IPS-11a (cell line): ENCODE results near the gene MYH16.
"Not testable (repeated sequence)": the region's sequence is repeated elsewhere in the genome, so short reads cannot be mapped to it uniquely, and the experiment has no call there.

Experiments
- H3K4me3 ChIP-seq: one replicate; pipeline ENCODE4 v1.5.1; 2013; ENCODE audit warnings: low read depth, low read length, control low read depth

The MYH16 gene

DNA sequence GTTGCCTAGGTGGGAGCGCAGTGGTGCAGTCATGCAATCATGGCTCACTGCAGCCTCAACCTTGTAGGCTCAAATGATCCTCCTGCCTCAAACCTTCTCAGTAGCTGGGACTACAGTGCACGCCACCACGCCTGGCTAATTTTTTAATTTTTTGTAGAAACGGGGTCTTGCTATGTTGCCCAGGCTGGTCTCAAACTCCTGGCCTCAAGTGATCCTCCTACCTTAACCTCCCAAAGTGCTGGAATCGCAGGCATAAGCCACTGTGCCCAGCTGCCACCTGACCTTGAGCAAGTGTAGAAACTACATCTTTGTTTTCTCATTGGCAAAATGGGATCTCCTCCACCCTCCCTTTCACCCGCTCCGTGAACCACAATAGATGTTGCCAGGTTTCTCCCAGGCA, 15.0 kb upstream of the MYH16 start:
- H3K4me3 ChIP-seq, result no peak overlapping the region

GRCh38 chr7:99258501-99258900, 14.1 kb upstream of the MYH16 start:
- H3K4me3 ChIP-seq, result no peak overlapping the region

DNA sequence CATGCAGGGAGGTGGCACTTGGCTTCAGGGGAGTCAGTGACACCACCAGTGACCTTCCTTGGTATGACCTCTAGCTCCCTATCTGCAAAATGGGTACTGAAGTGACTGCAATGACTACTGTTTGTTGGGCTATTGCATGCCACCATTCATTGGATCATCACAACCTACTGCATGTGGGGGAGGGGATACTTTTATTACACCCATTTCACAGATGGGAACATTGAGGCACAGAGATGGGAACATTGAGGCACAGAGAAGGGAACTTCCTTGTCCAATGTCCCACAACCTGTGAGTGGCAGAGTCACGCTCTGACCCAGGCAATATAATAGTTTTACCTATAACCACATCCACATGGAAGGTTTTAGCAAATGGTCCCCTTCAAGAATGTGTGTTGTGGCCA, 12.2 kb upstream of the MYH16 start:
- no peak overlapping the region for H3K4me3 ChIP-seq

DNA sequence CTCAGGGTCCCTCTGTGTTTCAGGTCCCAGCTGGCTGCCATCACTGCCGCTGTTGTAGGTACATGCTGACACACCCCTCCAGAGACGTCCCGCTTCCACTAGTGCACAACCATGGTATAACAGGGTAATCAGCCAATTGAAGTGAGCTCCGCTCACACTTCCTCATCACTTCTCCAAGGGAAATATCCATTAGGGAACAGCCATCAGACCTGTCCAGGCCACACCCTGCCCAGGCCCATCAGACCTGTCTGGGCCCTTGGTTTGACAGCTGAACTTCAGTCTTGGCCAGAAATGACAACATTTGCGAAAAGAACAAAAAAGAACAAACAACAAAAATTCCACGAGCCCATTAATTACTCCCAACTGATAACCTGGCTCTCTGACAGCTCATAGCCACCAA, 11.0 kb upstream of the MYH16 start:
- no peak overlapping the region for H3K4me3 ChIP-seq

- no peak overlapping the region for H3K4me3 ChIP-seq
These were observed 6.7 kb upstream of the MYH16 start for GRCh38 chr7:99265848-99266480.

- H3K4me3 ChIP-seq, result no peak overlapping the region
These were observed 5.2 kb upstream of the MYH16 start for GRCh38 chr7:99267481-99267840.

GRCh38 chr7:99267841-99268576, 4.6 kb upstream of the MYH16 start:
- H3K4me3 ChIP-seq, result no peak overlapping the region

- no peak overlapping the region for H3K4me3 ChIP-seq
These were observed 4.1 kb upstream of the MYH16 start for GRCh38 chr7:99268577-99268908.

DNA sequence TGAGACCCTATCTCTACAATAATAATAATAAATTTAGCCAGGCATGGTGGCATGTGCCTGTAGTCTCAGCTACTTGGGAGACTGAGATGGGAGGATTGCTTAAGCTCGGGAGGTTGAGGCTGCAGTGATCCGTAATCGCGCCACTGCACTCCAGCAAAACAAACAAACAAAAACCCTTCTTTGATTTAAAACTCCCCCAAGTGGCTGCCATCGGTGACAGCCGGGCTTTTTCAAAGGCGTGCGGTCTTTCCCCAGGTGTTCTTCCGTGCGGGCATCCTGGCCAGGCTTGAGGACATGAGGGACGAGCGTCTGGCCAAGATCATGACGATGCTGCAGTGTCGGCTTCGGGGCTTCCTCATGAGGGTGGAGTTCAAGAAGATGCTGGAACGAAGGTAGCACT, 1.9 kb upstream of the MYH16 start:
- no peak overlapping the region for H3K4me3 ChIP-seq

DNA sequence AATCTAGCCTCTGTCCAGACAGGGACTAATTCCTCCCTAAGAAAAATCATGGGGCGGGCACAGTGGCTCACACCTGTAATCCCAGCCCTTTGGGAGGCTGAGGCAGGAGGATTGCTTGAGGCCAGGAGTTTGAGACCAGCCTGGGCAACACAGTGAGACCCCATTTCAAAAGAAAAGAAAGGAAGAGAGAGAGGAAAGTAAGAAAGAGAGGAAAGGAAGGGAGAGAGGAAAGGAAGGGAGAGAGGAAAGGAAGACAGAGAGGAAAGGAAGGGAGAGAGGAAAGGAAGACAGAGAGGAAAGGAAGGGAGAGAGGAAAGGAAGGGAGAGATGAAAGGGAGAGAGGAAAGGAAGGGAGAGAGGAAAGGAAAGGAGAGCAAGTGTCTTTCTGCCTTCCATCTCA, 922 bp downstream of the MYH16 start:
- not testable (repeated sequence) for H3K4me3 ChIP-seq

DNA sequence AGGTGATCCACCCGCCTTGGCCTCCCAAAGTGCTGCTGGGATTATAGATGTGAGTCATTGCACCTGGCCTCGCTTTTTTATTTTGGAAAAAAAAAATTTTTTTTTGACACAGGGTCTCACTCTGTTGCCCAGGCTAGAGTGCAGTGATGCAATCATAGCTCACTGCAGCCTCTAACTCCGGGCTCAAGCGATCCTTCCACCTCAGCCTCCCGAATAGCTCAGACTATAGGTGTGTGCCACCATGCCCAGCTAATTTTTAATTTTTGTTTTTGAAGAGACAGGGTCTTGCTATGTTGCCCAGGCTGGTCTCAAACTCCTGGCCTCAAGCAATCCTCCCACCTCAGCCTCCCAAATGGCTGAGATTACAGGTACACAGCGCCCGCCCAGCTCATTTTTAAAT, 2.3 kb downstream of the MYH16 start:
- not testable (repeated sequence) for H3K4me3 ChIP-seq

GRCh38 chr7:99275496-99275895, 2.9 kb downstream of the MYH16 start:
- no peak overlapping the region for H3K4me3 ChIP-seq

DNA sequence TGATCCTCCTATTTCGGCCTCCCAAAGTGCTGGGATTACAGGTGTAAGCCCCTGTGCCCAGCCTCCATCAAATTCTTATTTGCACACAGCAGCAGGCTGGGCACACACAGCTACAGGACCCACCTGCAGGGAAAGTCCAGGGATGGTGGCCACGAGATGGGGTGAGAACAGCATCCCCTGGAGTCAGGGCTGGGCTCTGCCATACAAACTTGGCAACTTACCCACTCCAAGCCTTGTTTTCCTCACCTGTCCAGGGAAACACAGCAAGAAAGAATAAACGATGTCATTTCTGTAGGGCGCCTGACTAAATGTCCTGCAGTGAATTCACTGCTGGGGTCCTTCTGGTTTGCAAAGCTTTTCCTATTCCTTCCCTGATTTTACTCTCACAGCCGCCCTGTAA, 5.5 kb downstream of the MYH16 start:
- no peak overlapping the region for H3K4me3 ChIP-seq

DNA sequence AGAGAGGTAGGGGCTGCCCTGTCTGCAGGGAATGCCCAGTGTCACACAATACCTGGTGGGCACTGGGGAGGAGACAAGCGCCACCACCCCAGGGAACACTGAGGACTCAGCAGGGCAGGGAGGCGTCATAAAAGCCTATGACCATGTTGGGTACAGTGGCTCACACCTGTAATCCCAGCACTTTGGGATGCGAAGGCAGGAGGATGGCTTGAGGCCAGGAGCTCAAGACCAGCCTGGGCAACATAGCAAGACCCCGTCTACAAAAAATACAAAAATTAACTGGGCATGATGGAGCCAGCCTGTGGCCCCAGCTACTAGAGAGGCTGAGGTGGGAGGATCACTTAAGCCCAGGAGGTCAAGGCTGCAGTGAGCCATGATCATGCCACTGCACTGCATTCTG, 11.5 kb downstream of the MYH16 start:
- H3K4me3 ChIP-seq, result not testable (repeated sequence)

GRCh38 chr7:99287779-99288534, 15.3 kb downstream of the MYH16 start:
- H3K4me3 ChIP-seq, result no peak overlapping the region

DNA sequence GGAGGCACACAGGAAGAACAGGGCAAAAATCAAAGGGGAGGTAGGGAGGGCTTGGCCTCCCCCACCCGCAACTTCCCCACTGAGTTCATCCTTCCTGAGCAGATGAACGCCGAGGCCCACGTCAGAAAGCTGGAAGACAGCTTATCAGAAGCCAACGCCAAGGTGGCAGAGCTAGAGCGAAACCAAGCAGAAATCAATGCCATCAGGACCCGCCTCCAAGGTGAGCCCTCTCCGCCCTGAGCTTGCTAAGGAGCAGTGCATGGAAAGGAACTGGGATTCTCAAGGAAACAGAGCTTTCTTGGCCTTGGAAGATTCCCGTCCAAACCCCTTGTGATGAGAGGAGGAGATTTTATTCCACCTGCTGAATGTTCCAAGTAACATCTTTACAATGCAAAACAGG, 16.5 kb downstream of the MYH16 start:
- no peak overlapping the region for H3K4me3 ChIP-seq

DNA sequence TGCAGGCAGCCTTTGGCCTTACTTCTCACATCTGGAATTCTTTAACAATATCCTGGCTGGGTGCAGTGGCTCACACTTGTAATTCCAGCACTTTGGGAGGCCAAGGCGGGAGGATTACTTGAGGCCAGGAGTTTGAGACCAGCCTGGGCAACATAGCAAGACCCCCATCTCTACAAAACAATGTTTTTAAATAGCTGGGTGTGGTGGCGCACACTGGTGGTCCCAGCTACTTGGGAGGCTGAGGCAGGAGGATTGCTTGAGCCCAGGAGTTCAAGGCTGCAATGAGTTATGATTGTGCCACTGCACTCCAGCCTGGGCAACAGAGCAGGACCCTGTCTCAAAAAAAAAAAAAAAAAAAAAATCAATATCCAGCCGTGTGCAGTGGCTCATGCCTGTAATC, 17.5 kb downstream of the MYH16 start:
- not testable (repeated sequence) for H3K4me3 ChIP-seq

DNA sequence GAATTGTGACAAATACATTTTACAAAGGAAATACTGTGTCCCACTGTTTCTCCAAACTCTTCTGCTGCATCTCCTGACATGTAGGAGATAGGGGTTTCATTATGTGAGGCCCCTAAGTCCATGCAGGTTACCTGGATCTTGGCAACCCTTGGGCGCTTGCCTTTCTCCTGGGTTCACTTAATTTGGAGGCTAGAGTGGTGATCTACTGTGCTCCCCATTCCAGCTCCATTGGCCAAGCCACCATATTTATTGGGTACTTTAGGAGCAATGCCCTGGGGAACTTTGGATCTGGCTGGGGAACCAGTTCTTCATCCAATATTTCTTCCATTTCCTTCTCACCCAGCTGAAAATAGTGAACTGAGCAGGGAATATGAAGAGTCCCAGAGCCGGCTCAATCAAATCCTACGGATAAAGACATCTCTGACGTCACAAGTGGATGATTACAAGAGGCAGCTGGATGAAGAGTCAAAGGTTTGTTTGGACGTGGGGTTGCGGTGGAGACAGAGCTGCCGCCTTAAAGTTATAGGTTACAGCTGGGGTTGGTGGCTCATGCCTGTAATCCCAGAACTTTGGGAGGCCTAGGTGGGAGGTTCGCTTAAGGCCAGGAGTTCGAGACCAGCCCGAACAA, 18.5 kb downstream of the MYH16 start:
- no peak overlapping the region for H3K4me3 ChIP-seq

- no peak overlapping the region for H3K4me3 ChIP-seq
These were observed 19.5 kb downstream of the MYH16 start for GRCh38 chr7:99292127-99292526.

DNA sequence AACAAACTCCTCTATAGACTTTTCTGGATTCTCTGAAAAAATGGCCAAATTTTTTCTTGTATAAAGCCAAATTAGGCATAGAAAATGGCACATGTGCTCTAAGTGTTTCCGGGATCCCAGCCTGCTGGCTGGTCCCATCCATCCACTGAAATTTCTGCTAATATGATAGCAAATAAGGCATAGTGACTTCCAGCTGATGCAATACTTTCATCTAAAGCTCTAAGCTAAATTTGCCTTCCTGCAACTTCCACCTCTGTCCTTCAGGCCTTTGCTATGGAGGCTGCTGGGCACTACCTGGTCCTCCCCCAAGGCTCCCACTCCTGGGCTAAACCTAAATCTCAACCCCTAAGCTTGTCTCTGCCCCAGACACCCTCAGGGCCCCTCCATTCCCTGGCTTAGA, 20.5 kb downstream of the MYH16 start:
- H3K4me3 ChIP-seq, result no peak overlapping the region

- no peak overlapping the region for H3K4me3 ChIP-seq
These were observed 21.0 kb downstream of the MYH16 start for GRCh38 chr7:99293650-99294049.

DNA sequence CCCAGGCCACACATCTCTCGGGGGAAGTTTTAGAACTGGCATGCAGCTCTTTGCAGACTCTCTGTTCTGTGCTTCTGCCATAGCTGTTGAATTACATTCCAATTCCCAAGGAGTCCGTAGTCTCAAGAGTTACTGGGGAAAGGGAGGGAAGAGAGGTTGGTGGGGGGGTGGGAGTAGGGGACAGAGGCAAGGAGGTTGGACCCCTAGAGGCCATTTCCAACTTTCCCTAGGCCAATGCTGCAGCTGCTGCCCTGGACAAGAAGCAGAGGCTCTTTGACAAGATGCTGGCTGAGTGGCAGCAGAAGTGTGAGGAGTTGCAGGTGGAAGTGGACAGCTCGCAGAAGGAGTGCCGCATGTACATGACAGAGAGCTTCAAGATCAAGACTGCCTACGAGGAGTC, 23.8 kb downstream of the MYH16 start:
- no peak overlapping the region for H3K4me3 ChIP-seq
